ENCODE measurements around the gene FLT3.
A peak's percentile ranks its signal among the peaks of the same experiment; 100 is the strongest.
"Not testable (repeated sequence)": the region's sequence is repeated elsewhere in the genome, so short reads cannot be mapped to it uniquely, and the experiment has no call there.

Gene FLT3

DNA sequence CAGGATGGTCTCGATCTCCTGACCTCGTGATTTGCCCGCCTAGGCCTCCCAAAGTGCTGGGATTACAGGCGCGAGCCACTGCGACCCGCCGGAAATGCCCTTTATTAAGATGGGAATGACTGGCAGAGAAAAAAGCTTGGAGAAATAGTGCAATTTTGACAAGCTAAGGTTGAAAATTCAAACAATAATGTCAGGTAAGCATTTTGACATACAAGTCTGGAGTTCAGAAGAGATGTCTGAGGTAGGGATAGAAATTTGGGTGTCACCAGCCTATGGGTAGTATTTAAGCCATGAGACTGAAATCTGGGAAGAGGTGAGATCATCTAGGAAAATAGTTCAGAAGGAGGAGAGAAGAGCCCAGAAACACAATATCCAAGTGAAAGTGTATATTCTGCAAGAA lies 20.8 kb upstream of the FLT3 start:
- Mint-ChIP-seq H3K9me3 (no peaks in the 10 kb centered on the region), H3K4me1 (ENCODE audit: low read depth) (peaks cover 6% of the 10 kb centered on the region), H3K4me3 (no peak overlapping the region), H3K27ac (no peak overlapping the region), H3K36me3 (ENCODE audit: low read depth) (no peaks in the 10 kb centered on the region), H3K27me3 (peaks cover under 1% of the 10 kb centered on the region)
- no peak for DNase-seq

DNA sequence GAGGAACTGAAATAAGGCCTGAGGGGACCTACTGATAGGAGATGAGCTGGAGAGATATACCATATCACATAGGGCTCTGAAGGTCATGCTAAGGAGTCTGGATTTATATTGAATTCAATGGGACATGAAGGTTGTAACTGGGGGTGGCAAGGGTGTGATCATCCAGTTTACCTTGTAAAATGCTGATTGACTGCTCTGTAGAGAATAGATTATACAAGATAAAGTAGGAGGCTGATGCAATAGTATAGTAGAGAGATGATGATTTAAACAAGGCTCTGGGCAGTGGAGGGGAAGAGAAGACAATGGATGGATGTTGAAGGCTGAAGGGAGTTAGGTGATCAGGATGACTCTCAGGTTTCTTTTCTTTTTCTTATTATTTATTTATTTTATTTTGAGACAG lies 19.9 kb upstream of the FLT3 start:
- DNase-seq: no peak
- no peak overlapping the region for H3K4me3 Mint-ChIP-seq

DNA sequence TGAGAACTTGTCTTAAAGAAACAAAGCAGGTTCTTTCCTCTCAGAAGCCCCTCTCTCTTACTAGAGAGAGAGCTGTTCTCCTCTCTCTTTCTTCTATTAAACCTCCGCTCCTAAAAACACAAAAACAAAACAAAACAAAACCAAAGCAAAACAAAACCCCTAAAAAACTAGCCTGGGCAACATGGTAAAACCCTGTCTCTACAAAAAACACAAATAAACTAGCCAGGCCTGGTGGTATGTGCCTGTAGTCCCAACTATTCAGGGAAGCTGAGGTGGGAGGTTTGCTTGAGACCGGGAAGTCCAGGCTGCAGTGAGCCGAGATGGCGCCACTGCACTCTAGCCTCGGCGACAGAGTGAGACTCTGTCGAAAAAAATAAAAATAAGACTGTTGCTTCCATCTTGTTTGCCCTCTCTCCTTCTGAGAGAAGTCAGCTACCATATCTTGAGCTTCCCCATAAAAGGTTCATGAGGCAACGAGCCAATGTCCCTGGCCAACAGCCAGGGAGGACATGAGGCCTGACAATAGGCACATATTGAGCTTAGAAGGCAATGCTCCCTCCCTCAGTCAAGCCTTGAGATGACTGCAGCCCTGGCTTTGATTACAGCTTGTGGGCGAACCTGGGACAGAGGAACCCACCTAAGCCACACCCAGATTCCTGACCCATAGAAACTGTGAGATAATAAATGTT lies 17.5 kb upstream of the FLT3 start:
- peaks cover 3% of the 10 kb centered on the region for H3K27me3 Mint-ChIP-seq
- DNase-seq: no peak
- no peaks in the 10 kb centered on the region for H3K36me3 Mint-ChIP-seq (ENCODE audit: low read depth)
- no peak overlapping the region for H3K4me3 Mint-ChIP-seq
- H3K9me3 Mint-ChIP-seq: no peaks in the 10 kb centered on the region
- peaks cover 6% of the 10 kb centered on the region for H3K4me1 Mint-ChIP-seq (ENCODE audit: low read depth)
- no peak overlapping the region for H3K27ac Mint-ChIP-seq

More for the DNA sequence above, 19.9 kb upstream of the FLT3 start:
- no peaks in the 10 kb centered on the region for H3K9me3 Mint-ChIP-seq
- peaks cover 3% of the 10 kb centered on the region for H3K27me3 Mint-ChIP-seq
- no peaks in the 10 kb centered on the region for H3K36me3 Mint-ChIP-seq (ENCODE audit: low read depth)
- H3K4me1 Mint-ChIP-seq (ENCODE audit: low read depth): peaks cover 6% of the 10 kb centered on the region
- H3K27ac Mint-ChIP-seq: no peak overlapping the region

DNA sequence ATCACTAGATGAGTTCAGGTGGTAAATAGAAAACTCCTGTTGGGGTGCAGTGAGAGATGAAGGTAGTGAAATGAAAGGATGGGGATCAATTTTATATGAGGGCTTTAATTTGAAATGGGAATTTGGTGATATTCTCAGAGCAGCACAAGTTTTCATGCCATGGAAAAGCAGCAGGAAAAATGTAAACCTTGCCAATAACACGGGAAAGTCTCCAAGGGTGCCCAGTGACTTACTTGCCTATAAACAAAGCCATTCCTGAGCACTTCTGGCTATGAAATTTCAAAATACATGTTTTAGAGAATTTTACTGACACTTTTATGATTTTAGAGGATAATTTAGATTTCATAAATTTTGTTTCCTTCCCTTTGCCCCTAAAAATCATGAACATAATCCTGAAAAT lies 16.4 kb upstream of the FLT3 start:
- Mint-ChIP-seq H3K4me1 (ENCODE audit: low read depth) (peaks cover 1% of the 10 kb centered on the region), H3K27me3 (peaks cover 3% of the 10 kb centered on the region), H3K4me3 (no peak overlapping the region), H3K27ac (no peak overlapping the region), H3K36me3 (ENCODE audit: low read depth) (no peaks in the 10 kb centered on the region), H3K9me3 (no peaks in the 10 kb centered on the region)
- DNase-seq: no peak

DNA sequence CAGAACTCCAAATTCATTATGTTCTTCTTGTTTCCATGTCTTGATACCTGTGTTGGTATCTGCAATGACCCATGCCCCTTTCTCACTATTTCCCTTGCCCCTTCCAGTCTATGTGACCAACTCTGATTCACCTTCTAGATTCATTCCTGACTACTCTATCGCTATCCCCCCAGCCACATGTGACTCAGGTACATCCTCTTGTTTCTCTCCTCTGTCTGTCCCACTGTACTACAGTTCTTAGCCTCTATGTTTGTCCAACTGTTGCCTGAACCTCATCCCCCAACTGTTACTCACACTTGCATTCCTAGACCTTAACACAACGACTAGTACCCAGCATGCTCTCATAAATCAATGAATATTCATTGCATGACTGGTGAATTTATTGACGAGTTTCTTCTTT lies 10.0 kb upstream of the FLT3 start:
- H3K27me3 Mint-ChIP-seq: peaks cover 3% of the 10 kb centered on the region
- DNase-seq: no peak
- no peaks in the 10 kb centered on the region for H3K36me3 Mint-ChIP-seq (ENCODE audit: low read depth)
- no peaks in the 10 kb centered on the region for H3K4me1 Mint-ChIP-seq (ENCODE audit: low read depth)
- H3K27ac Mint-ChIP-seq: no peak overlapping the region
- H3K9me3 Mint-ChIP-seq: no peaks in the 10 kb centered on the region
- H3K4me3 Mint-ChIP-seq: no peak overlapping the region

DNA sequence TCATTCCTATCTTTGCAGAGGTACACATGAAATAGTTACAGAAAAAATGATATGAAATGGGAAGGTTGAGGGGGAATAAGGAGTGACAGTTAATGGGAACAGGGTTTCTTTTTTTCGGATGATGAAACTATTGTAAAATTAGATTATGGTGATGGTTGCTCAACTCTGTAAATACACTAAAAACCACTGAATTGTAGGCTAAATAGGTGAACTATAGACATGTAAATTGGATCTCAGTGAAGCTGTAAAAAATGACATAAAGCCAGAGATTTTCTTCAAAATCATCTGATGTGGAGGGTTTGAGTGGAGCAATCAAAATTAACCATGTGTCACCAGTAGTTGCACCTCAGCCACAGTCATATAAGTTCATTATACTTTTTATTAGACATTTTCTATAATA lies 6.6 kb upstream of the FLT3 start:
- DNase-seq: no peak
- no peak overlapping the region for H3K4me3 Mint-ChIP-seq
- no peaks in the 10 kb centered on the region for H3K36me3 Mint-ChIP-seq (ENCODE audit: low read depth)
- H3K27me3 Mint-ChIP-seq: peaks cover 27% of the 10 kb centered on the region
- H3K4me1 Mint-ChIP-seq (ENCODE audit: low read depth): no peaks in the 10 kb centered on the region
- H3K27ac Mint-ChIP-seq: no peak overlapping the region
- no peaks in the 10 kb centered on the region for H3K9me3 Mint-ChIP-seq

DNA sequence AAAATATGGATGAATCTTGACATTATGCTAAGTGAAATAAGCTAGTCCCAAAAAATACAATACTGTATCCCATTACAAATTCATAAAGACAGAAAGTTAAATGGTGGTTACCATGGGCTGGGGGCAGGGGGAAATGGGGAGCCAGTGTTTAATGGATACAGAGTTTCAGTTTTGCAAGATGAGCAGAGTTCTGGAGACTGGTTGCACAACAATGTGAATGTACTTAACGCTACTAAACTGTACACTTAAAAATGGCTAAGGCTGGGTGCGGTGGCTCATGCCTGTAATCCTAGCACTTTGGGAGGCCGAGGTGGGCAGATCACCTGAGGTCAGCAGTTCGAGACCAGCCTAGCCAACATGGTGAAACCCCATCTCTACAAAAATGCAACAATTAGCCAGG lies 1.5 kb upstream of the FLT3 start:
- not testable (repeated sequence) for DNase-seq; H3K27ac Mint-ChIP-seq; H3K36me3 Mint-ChIP-seq (ENCODE audit: low read depth); H3K9me3 Mint-ChIP-seq; H3K4me1 Mint-ChIP-seq (ENCODE audit: low read depth); H3K4me3 Mint-ChIP-seq
- peaks cover 69% of the 10 kb centered on the region for H3K27me3 Mint-ChIP-seq

DNA sequence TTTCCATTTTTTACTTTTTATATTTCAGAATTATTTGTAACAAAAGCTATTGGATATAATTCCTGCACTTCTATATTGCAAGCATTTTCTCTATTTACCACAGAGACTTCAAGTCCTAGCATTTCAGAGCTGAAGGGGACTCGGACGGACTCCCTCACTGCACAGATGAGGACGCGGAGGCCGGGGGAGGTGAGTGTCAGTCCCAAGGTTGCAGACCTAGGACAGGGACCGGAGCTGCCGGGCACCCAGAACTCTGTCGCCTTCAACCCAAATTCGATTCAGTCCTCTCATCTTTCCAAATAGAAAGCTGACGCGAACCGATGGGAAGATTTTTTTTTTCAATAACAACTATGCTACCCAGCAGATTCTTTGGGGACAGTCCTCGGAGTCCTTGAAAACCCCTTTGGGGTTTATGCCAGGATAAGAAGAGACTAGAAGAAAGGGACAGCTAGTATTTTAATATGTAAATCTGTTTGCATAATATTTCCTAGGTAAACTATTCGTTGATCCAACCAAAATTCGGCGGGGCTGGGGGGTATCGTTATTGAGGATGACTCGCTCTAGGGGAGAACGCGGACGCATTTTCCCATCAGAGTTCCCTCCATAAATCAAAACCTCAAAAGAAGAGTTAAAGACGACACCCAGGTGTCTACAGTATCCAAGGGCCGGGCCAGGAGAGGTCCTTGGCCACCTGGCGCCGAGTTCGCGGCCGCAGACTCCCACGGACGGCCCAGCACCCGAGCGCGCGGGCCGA lies 803 bp downstream of the FLT3 start:
- H3K27me3 Mint-ChIP-seq: peaks cover 82% of the 10 kb centered on the region
- no peaks in the 10 kb centered on the region for H3K36me3 Mint-ChIP-seq (ENCODE audit: low read depth)
- peak overlapping the region; percentile 67 for H3K4me3 Mint-ChIP-seq
- no peak overlapping the region for H3K27ac Mint-ChIP-seq
- peaks cover 10% of the 10 kb centered on the region for H3K4me1 Mint-ChIP-seq (ENCODE audit: low read depth)
- no peak for DNase-seq
- H3K9me3 Mint-ChIP-seq: no peaks in the 10 kb centered on the region

DNA sequence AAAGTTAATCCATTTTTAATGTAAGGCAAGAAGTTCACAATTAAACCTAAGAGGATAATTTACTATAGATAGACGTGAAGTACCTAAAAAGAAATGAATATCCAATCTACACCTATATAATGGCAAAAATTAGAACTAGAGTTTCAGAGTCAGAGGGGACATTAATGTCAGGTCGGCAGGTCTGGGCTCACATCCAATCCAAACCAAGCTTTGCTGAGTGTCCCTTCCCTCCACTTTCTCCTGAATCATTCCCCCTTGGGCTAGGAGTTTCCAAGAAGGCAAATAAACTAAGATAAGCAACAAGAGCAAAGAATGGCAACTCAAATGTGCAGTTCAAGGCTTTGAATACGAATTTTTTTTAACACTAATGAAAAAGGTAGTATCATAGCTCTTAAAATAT lies 2.9 kb downstream of the FLT3 start:
- Mint-ChIP-seq H3K36me3 (ENCODE audit: low read depth) (no peaks in the 10 kb centered on the region), H3K27ac (no peak overlapping the region), H3K4me1 (ENCODE audit: low read depth) (peaks cover 10% of the 10 kb centered on the region), H3K27me3 (peaks cover 73% of the 10 kb centered on the region), H3K9me3 (no peaks in the 10 kb centered on the region), H3K4me3 (no peak overlapping the region)
- no peak for DNase-seq

DNA sequence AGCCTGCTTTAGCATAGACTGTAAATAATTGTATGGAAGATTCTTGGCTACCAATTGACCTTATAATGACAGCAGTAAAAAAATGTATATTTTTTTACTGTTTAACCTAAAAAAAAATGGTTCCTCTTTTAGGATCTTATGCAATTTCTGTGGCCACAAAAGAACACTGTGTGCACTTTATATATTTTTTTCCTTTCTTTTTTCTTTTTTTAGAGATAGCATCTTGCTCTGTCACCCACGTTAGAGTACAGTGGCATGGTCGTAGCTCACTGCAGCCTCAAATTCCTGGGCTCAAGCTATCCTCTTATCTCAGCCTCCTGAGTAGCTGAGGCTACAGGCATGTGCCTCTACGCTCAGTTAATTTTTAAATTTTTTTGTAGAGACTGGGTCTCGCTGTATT lies 6.1 kb downstream of the FLT3 start:
- Mint-ChIP-seq H3K4me3 (no peak overlapping the region), H3K4me1 (ENCODE audit: low read depth) (peaks cover under 1% of the 10 kb centered on the region), H3K9me3 (no peaks in the 10 kb centered on the region), H3K36me3 (ENCODE audit: low read depth) (no peaks in the 10 kb centered on the region), H3K27me3 (peaks cover 52% of the 10 kb centered on the region), H3K27ac (no peak overlapping the region)
- DNase-seq: no peak

DNA sequence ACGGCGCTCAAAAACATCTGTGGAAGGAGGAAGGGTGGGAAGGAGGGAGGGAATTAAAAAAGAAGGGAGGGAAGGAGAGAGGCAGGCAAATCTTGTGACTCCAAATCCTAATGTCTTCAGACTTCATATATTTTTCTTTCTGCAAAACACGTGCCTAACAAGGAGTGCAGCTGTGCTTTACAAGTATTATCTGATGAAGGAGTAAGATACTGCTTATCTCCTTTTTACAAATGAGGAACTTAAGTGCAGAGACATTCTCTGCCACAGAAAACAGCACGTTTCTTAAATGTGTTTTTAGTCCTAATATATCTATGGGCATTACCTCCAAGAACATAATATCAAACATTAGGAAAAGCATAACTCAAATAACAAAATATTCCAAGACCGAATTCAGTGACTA lies 6.5 kb downstream of the FLT3 start:
- Mint-ChIP-seq H3K27me3 (peaks cover 49% of the 10 kb centered on the region), H3K27ac (no peak overlapping the region), H3K36me3 (ENCODE audit: low read depth) (no peaks in the 10 kb centered on the region), H3K4me3 (no peak overlapping the region), H3K9me3 (no peaks in the 10 kb centered on the region), H3K4me1 (ENCODE audit: low read depth) (no peaks in the 10 kb centered on the region)
- DNase-seq: no peak

DNA sequence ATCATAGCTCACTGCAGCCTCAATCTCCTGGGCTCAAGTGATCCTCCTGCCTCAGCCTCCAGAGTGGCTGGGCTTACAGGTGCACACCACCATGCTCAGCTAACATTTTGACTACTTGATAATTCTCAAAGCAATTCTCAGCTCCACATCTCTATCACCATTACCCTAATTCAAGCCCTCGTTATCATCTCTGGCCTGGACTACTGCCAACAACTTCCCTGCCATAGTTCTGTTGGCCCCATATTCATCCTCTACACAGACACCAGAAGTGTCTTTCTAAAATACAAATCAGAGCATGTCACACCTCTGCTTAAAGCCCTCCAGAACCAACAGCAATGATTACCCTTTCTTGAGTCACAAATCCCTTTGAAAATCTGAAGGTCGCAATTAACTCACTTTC lies 7.9 kb downstream of the FLT3 start:
- Mint-ChIP-seq H3K27me3 (peaks cover 34% of the 10 kb centered on the region), H3K4me1 (ENCODE audit: low read depth) (no peaks in the 10 kb centered on the region), H3K36me3 (ENCODE audit: low read depth) (no peaks in the 10 kb centered on the region), H3K4me3 (no peak overlapping the region), H3K27ac (no peak overlapping the region), H3K9me3 (no peaks in the 10 kb centered on the region)
- DNase-seq: no peak

DNA sequence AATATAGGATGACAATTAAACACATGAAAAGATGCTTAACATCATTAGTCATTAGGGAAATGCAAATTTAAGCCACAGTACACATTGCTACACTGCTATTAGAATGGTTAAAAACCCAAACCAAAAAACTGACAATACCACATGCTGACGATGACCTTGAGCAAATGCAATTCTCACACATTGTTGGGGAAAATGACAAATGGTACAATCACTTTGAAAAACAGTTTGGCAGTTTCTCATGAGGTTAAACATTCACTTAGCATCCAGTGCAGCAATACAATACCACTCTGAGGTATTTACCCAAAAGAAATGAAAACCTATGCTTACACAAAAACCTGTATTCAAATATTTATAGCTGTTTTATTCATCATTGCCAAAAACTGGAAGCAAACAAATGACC lies 11.3 kb downstream of the FLT3 start:
- Mint-ChIP-seq H3K36me3 (ENCODE audit: low read depth) (no peaks in the 10 kb centered on the region), H3K4me3 (no peak overlapping the region), H3K4me1 (ENCODE audit: low read depth) (no peaks in the 10 kb centered on the region), H3K27me3 (peaks cover 14% of the 10 kb centered on the region), H3K27ac (no peak overlapping the region), H3K9me3 (no peaks in the 10 kb centered on the region)
- DNase-seq: no peak

DNA sequence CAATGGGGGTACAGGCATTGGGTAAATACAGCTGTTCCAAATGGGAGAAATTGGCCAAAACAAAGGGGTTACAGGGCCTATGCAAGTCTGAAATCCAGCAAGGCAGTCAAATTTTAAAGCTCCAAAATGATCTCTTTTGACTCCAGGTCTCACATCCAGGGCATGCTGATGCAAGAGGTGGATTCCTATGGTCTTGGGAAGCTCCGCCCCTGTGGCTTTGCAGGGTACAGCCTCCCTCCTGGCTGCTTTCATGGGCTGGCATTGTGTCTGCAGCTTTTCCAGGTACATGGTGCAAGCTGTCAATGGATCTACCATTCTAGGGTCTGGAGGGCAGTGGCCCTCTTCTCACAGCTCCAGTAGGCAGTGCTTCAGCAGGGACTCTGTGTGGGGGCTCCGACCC lies 22.6 kb downstream of the FLT3 start:
- not testable (repeated sequence) for H3K27ac Mint-ChIP-seq; H3K9me3 Mint-ChIP-seq; H3K4me1 Mint-ChIP-seq (ENCODE audit: low read depth)

DNA sequence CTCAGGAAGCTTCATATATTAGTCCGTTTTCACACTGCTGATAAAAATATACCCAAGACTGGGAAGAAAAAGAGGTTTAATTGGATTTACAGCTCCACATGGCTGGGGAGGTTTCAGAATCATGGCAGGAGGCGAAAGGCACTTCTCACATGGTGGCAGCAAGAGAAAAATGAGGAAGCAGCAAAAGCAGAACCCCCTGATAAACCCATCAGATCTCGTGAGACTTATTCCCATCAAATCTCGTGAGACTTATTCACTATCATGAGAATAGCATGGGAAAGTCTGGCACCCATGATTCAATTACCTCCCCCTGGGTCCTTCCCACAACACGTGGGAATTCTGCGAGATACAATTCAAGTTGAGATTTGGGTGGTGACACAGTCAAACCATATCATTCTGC lies 23.1 kb downstream of the FLT3 start:
- no peak overlapping the region for H3K27ac Mint-ChIP-seq
- no peaks in the 10 kb centered on the region for H3K9me3 Mint-ChIP-seq
- peaks cover 2% of the 10 kb centered on the region for H3K27me3 Mint-ChIP-seq
- no peaks in the 10 kb centered on the region for H3K36me3 Mint-ChIP-seq (ENCODE audit: low read depth)
- H3K4me1 Mint-ChIP-seq (ENCODE audit: low read depth): no peaks in the 10 kb centered on the region
- no peak for DNase-seq
- H3K4me3 Mint-ChIP-seq: no peak overlapping the region

More for the DNA sequence above, 22.6 kb downstream of the FLT3 start:
- DNase-seq; H3K27me3 Mint-ChIP-seq; H3K36me3 Mint-ChIP-seq (ENCODE audit: low read depth); H3K4me3 Mint-ChIP-seq: not testable (repeated sequence)

All from activated T-cell treated with anti-CD3 and anti-CD28 coated beads, Interleukin-2, amount 50 U/mL, for 24 hours (primary cell).